Activated CD8-positive, alpha-beta memory T cell treated with anti-CD3 and anti-CD28 coated beads, Interleukin-2, amount 10 ng/mL, durations not matched to agents 7 days and 5 days (primary cell): ENCODE data around the gene MYCBP. TPM values are rescaled to one million over a fixed set of nuclear protein-coding genes. Genes with fewer than 3 reads are reported as not detected.
A peak's percentile ranks its signal among the peaks of the same experiment; 100 is the strongest.

Experiments
- ATAC-seq: fragments of 150-1000 bp; cut with Tn5 transposase; one replicate; pipeline ENCODE4 v1.10.0; 2021; ENCODE audit warnings: moderate library complexity
- CTCF ChIA-PET: fragments of 350-600 bp; sonication (Branson Sonifier 250); formaldehyde crosslinking; loops from one replicate; lab custom pipeline; 2021; ENCODE audit warnings: antibody characterized with exemption; lab: Charles Lee
- DNase-seq: peaks from one replicate; pipeline ENCODE4 v3.0.0-alpha.2; 2020
- H3K27ac Mint-ChIP-seq: one replicate; pipeline ENCODE4 v1.8.0; 2021; ENCODE audit warnings: mild to moderate bottlenecking, mixed read lengths
- H3K27me3 Mint-ChIP-seq: one replicate; pipeline ENCODE4 v1.8.0; 2021; ENCODE audit warnings: mixed read lengths
- H3K36me3 Mint-ChIP-seq: one replicate; pipeline ENCODE4 v1.8.0; 2021; ENCODE audit warnings: mild to moderate bottlenecking, mixed read lengths
- H3K4me1 Mint-ChIP-seq: one replicate; pipeline ENCODE4 v1.8.0; 2021; ENCODE audit warnings: mixed read lengths
- H3K4me3 Mint-ChIP-seq: one replicate; pipeline ENCODE4 v1.8.0; 2021; ENCODE audit warnings: mild to moderate bottlenecking, moderate library complexity, mixed read lengths
- H3K9me3 Mint-ChIP-seq: one replicate; pipeline ENCODE4 v1.8.0; 2022; ENCODE audit warnings: low read depth, mixed read lengths
- total RNA-seq, 2 experiments: library from RNA; stranded (reverse); gene quantifications; one replicate each; pipeline ENCODE4 v1.2.3, GENCODE V29; 2021

Gene MYCBP
- total RNA-seq, 2 experiments from 2014 or later = 45.0 to 45.3 TPM

DNA sequence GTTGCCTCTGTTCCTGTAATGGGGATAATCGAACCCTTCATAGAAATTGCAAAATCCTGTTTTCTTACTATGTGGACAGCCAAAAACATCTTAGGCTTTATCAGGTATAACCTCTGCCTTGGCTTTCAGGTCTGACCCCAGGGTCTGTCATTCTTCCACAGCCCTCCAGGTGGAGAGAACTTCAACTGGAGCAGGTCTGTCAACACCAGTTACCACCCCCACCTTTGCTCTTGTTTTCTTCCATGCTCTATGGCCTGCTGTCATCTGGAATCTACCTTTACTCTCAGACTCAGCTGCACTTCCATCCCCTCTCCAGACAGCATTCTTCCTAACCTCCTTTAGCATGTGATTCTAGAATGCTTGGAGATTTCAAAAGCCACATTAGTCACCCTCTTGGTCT lies 18.6 kb upstream of the MYCBP start:
- H3K9me3 Mint-ChIP-seq = no peaks in the 10 kb centered on the region
- DNase-seq (peak; percentile 35), ATAC-seq (no peak)
- no peak overlapping the region for H3K27ac Mint-ChIP-seq
- H3K36me3 Mint-ChIP-seq = no peaks in the 10 kb centered on the region
- no peaks in the 10 kb centered on the region for H3K27me3 Mint-ChIP-seq
- no peaks in the 10 kb centered on the region for H3K4me1 Mint-ChIP-seq
- CTCF ChIA-PET = no interaction called here
- H3K4me3 Mint-ChIP-seq = no peak overlapping the region

- no peak overlapping the region for H3K27ac Mint-ChIP-seq
- ATAC-seq (no peak), DNase-seq (no peak)
- no peak overlapping the region for H3K4me3 Mint-ChIP-seq
- peaks cover 6% of the 10 kb centered on the region for H3K27me3 Mint-ChIP-seq
- H3K4me1 Mint-ChIP-seq = no peaks in the 10 kb centered on the region
- CTCF ChIA-PET = no interaction called here
- H3K36me3 Mint-ChIP-seq = no peaks in the 10 kb centered on the region
- H3K9me3 Mint-ChIP-seq = no peaks in the 10 kb centered on the region
Measured at GRCh38 chr1:38889589-38889988, 16.4 kb upstream of the MYCBP start.

- no peak overlapping the region for H3K27ac Mint-ChIP-seq
- ATAC-seq = no peak
- H3K4me1 Mint-ChIP-seq = no peaks in the 10 kb centered on the region
- no peak overlapping the region for H3K4me3 Mint-ChIP-seq
- H3K36me3 Mint-ChIP-seq = no peaks in the 10 kb centered on the region
- H3K27me3 Mint-ChIP-seq = peaks cover 6% of the 10 kb centered on the region
- CTCF ChIA-PET = interaction anchor here (1.6 kb wide), 1 partner anchor 25 kb away, joined by 3 read pairs; no protein-coding TSS in a partner anchor
- no peak for DNase-seq
- H3K9me3 Mint-ChIP-seq = no peaks in the 10 kb centered on the region
Measured at GRCh38 chr1:38888423-38889333, 15.5 kb upstream of the MYCBP start.

- H3K9me3 Mint-ChIP-seq = no peaks in the 10 kb centered on the region
- no peak for DNase-seq
- H3K27ac Mint-ChIP-seq = no peak overlapping the region
- CTCF ChIA-PET = no interaction called here
- H3K4me3 Mint-ChIP-seq = no peak overlapping the region
- no peaks in the 10 kb centered on the region for H3K36me3 Mint-ChIP-seq
- no peaks in the 10 kb centered on the region for H3K4me1 Mint-ChIP-seq
- H3K27me3 Mint-ChIP-seq = peaks cover 6% of the 10 kb centered on the region
- no peak for ATAC-seq
Measured at GRCh38 chr1:38885092-38885491, 11.9 kb upstream of the MYCBP start.

- peaks cover 4% of the 10 kb centered on the region for H3K27me3 Mint-ChIP-seq
- no peak for ATAC-seq
- no peaks in the 10 kb centered on the region for H3K4me1 Mint-ChIP-seq
- no peaks in the 10 kb centered on the region for H3K36me3 Mint-ChIP-seq
- DNase-seq = no peak
- no peak within 1 kb of the TSS for H3K27ac Mint-ChIP-seq
- CTCF ChIA-PET = interaction anchor here (1.0 to 1.1 kb wide), 2 partner anchors 211 to 868 kb away, joined by 3 read pairs; no protein-coding TSS in a partner anchor
- H3K4me3 Mint-ChIP-seq = no peak within 1 kb of the TSS
- no peaks in the 10 kb centered on the region for H3K9me3 Mint-ChIP-seq
Measured at GRCh38 chr1:38881487-38881886, 8.3 kb upstream of the MYCBP start, which contains the start of gene GJA9. GJA9 (minus strand) TSS chr1:38881587; CDS start chr1:38876098, 5,489 bp downstream.

DNA sequence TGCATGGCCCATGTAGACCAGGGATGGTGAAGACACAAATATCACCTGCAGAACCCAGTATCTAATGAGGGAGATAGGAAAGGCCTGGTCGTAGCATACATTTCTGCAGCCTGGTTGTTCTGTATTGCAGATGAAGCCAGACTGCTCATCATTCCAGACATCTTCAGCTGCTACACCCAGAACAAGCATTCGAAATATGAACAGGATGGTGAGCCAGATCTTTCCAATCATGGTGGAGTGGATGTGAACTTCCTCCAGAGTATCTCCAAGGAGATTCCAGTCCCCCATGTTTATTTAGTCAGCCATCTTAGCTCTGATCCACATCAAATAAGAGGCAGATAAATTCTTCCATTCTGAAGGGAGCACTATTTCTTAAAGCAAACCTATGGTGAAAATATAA lies 2.7 kb upstream of the MYCBP start:
- Mint-ChIP-seq H3K9me3 (no peaks in the 10 kb centered on the region), H3K27me3 (no peaks in the 10 kb centered on the region), H3K27ac (no peak overlapping the region), H3K4me1 (peaks cover 29% of the 10 kb centered on the region), H3K36me3 (peaks cover 3% of the 10 kb centered on the region), H3K4me3 (no peak overlapping the region)
- CTCF ChIA-PET = no interaction called here
- DNase-seq = no peak
- no peak for ATAC-seq

DNA sequence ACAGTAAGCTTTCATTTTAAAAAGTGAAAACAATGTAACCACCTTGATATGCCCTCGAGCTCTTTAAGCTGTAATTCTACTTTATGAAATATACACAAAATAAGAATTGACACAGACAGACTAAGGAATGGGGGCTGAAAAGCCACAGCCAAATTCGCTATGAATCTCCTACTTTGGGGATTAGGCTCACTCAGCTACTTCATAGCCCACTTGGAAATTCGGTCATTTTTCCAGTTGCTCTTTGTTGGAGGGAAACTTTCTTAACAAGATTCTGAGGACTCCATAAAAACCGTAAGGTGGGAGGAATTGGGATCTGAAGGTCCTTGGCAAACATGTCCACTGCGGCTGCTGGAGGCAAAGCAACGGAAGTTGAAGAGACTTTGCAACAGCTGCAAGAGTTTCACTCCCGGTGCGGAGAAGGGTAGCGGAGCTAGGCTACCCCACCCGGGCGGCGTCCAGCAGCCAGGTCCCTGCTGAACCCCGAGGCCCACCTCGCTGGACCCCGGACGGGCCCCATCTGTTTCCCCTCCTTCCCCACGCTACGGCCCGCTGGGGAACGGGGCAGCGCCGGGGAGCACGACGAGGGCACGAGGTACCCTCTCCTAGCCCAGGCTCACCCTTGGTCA lies 634 bp downstream of the MYCBP start:
- CTCF ChIA-PET = interaction anchor here (0.9 to 2.9 kb wide), 4 partner anchors 10 to 220 kb away, joined by 3 to 13 read pairs (median 6); no protein-coding TSS in a partner anchor
- no peaks in the 10 kb centered on the region for H3K9me3 Mint-ChIP-seq
- ATAC-seq (peak; percentile 25), DNase-seq (peak; percentile 61)
- H3K36me3 Mint-ChIP-seq = peaks cover 11% of the 10 kb centered on the region
- H3K4me1 Mint-ChIP-seq = peaks cover 37% of the 10 kb centered on the region
- peak overlapping the region; percentile 83 for H3K27ac Mint-ChIP-seq
- H3K27me3 Mint-ChIP-seq = no peaks in the 10 kb centered on the region
- H3K4me3 Mint-ChIP-seq = peak overlapping the region; percentile 87

DNA sequence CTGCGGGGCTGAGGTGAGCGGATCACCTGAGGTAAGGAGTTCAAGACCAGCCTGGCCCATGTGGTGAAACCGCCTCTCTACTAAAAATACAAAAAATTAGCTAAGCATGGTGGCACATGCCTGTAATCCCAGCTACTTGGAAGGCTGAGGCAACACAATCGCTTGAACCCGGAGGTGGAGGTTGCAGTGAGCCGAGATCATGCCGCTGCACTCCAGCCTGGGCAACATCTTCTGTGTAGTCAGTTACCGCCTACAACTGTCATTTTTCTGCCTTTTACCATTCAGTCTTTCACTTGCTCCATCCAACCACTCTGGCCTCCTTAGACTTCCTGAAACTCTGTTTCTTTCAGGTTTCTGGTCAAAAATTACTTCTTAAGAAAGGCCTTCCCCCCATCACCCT lies 2.2 kb downstream of the MYCBP start:
- DNase-seq (no peak), ATAC-seq (no peak)
- H3K4me1 Mint-ChIP-seq = peaks cover 37% of the 10 kb centered on the region
- H3K36me3 Mint-ChIP-seq = peaks cover 17% of the 10 kb centered on the region
- H3K4me3 Mint-ChIP-seq = no peak overlapping the region
- H3K27ac Mint-ChIP-seq = no peak overlapping the region
- no peaks in the 10 kb centered on the region for H3K27me3 Mint-ChIP-seq
- CTCF ChIA-PET = no interaction called here
- H3K9me3 Mint-ChIP-seq = no peaks in the 10 kb centered on the region

DNA sequence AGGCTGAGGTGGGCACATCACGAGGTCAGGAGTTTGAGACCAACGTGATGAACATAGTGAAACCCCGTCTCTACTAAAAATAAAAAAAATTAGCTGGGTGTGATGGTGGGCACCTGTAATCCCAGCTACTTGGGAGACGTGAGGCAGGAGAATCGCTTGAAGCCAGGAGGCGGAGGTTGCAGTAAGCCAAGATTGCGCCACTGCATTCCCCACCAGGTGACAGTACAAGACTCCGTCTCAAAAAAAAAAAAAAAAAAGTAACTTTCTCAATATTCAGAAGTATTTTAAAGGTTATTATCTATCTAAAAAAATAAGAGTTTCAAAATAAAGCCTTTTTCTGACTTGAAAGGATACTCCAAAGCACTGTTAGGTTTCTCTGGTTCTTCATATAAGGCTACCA lies 5.9 kb downstream of the MYCBP start:
- CTCF ChIA-PET = interaction anchor here (0.6 kb wide), 1 partner anchor 93 kb away, joined by 7 read pairs; no protein-coding TSS in a partner anchor
- peaks cover 21% of the 10 kb centered on the region for H3K4me1 Mint-ChIP-seq
- no peak for DNase-seq
- no peaks in the 10 kb centered on the region for H3K9me3 Mint-ChIP-seq
- H3K4me3 Mint-ChIP-seq = no peak overlapping the region
- peaks cover 31% of the 10 kb centered on the region for H3K36me3 Mint-ChIP-seq
- ATAC-seq = no peak
- H3K27ac Mint-ChIP-seq = no peak overlapping the region
- no peaks in the 10 kb centered on the region for H3K27me3 Mint-ChIP-seq

GRCh38 chr1:38865112-38865715 lies 7.9 kb downstream of the MYCBP start:
- Mint-ChIP-seq H3K27ac (no peak overlapping the region), H3K4me1 (peaks cover 19% of the 10 kb centered on the region), H3K4me3 (no peak overlapping the region), H3K36me3 (peaks cover 28% of the 10 kb centered on the region), H3K27me3 (no peaks in the 10 kb centered on the region), H3K9me3 (no peaks in the 10 kb centered on the region)
- ATAC-seq (no peak), DNase-seq (no peak)
- CTCF ChIA-PET = no interaction called here

- Mint-ChIP-seq H3K4me3 (peak overlapping the region; percentile 89), H3K4me1 (peaks cover 36% of the 10 kb centered on the region), H3K27ac (peak overlapping the region; percentile 74), H3K27me3 (no peaks in the 10 kb centered on the region), H3K9me3 (no peaks in the 10 kb centered on the region), H3K36me3 (peaks cover 23% of the 10 kb centered on the region)
- DNase-seq = no peak
- CTCF ChIA-PET = interaction anchor here (1.6 kb wide), 1 partner anchor 232 kb away, joined by 5 read pairs; no protein-coding TSS in a partner anchor
- no peak for ATAC-seq
Measured at GRCh38 chr1:38860454-38860795, 12.7 kb downstream of the MYCBP start.

GRCh38 chr1:38859561-38860453 lies 13.3 kb downstream of the MYCBP start, which contains the start of gene RRAGC:
RRAGC (minus strand) TSS chr1:38859772; CDS start chr1:38859646, 126 bp downstream.
- H3K4me3 Mint-ChIP-seq = peak within 1 kb of the TSS; percentile 89
- ATAC-seq (peak; percentile 98), DNase-seq (peak; percentile 100)
- peak within 1 kb of the TSS; percentile 82 for H3K27ac Mint-ChIP-seq
- H3K36me3 Mint-ChIP-seq = peaks cover 28% of the 10 kb centered on the region
- no peaks in the 10 kb centered on the region for H3K9me3 Mint-ChIP-seq
- H3K4me1 Mint-ChIP-seq = peaks cover 40% of the 10 kb centered on the region
- CTCF ChIA-PET = interaction anchor here (0.8 to 1.6 kb wide), 4 partner anchors 9 to 232 kb away, joined by 3 to 7 read pairs (median 4); partner anchors contain the start of genes MYCBP and NDUFS5
- H3K27me3 Mint-ChIP-seq = no peaks in the 10 kb centered on the region
